HG03442 (cell line): Measurements from ENCODE around the gene OGFOD3.
"Not testable (repeated sequence)": the region's sequence is repeated elsewhere in the genome, so short reads cannot be mapped to it uniquely, and the experiment has no call there.

Experiments
- ATAC-seq: cut with Tn5 transposase; IDR thresholded peaks from one replicate; pipeline ENCODE4 v1.9.1; 2021; ENCODE audit warnings: mild to moderate bottlenecking, moderate library complexity; ENCODE audit not compliant: unreplicated experiment

OGFOD3 gene

DNA sequence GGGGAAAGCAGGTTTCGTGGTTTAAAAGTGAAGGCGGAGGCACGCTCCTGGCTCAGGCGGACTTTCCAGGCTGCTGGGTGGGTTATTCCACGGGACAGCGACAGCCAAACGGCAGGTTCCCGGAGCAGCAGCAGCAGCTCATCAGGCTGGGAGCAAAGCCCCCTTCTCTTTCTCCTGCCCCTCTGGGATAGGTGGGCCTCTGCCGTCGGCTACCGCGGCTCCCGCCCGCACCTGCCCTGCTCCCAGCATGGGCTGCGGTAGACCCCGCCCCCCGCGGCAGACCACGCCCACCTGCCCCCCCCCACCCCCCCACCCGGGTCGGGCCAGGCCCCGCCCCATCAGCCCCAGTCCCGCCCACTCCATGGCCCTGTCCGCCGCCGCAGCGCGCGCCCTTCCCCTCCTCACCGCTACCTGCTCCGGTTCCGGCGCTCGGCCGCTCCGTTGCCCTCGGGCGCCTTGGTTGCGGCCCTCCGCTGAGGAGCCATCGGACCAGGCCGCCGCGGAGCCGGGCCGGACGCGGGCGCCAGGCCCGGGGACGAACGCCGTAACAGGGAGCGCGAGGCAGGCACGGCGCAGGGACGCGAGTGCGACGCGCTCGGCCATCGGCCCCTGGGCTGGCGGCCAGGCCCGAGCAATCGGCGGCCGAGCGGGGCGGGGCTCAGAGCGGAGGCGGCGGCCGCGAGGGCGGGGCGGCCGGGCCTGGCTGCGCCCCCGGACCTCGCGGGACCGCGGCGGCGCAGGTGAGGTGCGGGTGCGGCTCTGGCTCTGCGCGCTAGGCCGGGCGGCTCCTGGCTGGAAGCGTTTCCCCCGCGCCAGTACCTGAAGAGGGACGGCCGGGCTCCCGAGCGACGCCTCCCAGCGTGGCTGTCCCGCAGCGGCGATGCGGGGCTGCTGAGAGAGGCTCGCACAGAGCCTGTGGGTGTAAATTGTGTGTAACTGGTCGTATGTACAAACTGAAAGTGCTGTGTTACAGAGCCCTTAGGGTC lies at the start of gene OGFOD3, which contains the start of gene HEXD:
Gene OGFOD3 (minus strand): TSS at position 586 of the 986 bp plus-strand sequence. CDS start 101 bp downstream, at position 485.
Gene HEXD (plus strand): TSS at position 347 of the 986 bp plus-strand sequence. CDS start 1,453 bp downstream, outside the sequence.
- ATAC-seq, result peak; percentile 78

DNA sequence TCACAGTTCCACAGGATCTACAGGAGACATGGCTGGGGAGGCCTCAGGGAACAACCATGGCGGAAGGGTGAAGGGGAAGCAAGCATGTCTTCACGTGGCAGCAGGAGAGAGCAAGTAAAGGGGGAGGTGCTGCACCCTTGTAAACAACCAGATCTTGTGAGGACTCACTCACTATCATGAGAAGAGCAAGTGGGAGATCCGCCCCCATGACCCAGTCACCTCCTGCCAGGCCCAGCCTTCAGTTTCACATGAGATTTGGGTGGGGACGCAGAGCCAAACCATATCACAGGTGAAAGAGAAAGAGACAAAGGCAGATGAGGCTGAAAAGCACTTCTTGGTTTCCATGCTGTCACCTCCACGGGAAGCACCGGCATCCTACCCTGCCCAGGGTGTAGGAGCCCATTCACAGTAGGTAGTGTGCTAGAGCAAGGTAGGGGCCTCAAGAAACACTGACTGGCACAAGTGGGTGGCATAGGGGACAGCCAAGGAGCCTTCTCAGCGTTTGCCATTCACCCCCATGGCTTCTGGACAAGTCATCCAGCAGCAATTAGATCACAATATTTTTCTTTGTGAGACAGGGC lies 46.7 kb upstream of the OGFOD3 start:
- no peak for ATAC-seq

DNA sequence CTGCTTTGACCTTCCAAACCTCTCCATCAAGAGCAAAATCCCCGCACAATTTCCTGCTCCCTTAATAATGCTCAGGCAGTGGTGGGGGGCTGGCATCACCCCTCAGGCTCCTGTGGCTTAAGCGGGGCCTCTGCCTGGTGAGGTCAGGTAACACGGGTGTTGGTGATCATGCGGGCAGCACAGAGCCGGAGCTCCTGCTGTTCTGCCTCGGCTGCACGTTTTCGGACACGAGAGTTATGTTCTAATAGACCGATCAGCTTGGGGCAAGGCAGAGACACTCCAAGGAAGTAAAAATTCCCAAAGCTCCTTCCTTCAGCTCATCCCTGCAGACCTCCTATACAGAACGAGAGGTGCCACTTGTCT lies 46.2 kb upstream of the OGFOD3 start:
- ATAC-seq, result no peak

- ATAC-seq, result no peak
These were observed 45.7 kb upstream of the OGFOD3 start for GRCh38 chr17:82463925-82464566.

- ATAC-seq, result no peak
These were observed 45.0 kb upstream of the OGFOD3 start for GRCh38 chr17:82463391-82463790.

DNA sequence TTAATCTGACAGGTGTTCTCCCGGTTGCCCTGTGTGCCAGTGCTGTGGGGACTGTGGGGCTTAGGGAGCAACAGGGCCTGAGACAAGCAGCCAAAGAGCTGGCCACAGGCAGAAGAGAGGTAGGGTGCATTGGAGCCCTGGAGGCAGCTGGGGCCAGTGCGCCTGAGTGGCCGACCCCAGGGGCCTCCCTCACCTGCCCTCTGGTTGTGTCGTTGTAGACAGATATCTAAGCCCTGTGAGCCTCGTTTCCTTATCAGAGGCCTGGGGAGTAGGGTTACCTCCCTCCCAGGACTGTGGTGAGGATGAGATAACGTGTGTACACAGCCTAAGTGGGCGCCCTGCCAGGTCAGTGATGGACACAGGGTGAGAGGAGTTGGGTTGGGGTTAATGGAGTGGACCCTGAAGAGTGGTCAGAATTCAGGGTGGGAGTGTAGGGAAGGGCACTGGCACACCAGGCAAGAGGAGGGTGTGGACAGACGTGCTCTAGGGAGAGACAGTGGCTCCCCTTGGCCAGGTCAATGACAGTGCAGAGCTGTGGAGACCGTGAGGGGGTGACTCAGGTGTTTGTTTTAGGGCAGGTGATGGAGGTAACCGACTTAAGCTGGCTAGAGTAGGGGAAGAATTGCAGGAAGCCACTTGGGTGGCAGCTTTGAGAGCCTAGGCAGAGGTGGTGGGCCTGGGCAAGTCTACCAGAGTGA lies 43.6 kb upstream of the OGFOD3 start:
- ATAC-seq, result no peak

- ATAC-seq, result not testable (repeated sequence)
These were observed 41.5 kb upstream of the OGFOD3 start for GRCh38 chr17:82459936-82460335.

- ATAC-seq, result no peak
These were observed 40.6 kb upstream of the OGFOD3 start for GRCh38 chr17:82458885-82459424.

DNA sequence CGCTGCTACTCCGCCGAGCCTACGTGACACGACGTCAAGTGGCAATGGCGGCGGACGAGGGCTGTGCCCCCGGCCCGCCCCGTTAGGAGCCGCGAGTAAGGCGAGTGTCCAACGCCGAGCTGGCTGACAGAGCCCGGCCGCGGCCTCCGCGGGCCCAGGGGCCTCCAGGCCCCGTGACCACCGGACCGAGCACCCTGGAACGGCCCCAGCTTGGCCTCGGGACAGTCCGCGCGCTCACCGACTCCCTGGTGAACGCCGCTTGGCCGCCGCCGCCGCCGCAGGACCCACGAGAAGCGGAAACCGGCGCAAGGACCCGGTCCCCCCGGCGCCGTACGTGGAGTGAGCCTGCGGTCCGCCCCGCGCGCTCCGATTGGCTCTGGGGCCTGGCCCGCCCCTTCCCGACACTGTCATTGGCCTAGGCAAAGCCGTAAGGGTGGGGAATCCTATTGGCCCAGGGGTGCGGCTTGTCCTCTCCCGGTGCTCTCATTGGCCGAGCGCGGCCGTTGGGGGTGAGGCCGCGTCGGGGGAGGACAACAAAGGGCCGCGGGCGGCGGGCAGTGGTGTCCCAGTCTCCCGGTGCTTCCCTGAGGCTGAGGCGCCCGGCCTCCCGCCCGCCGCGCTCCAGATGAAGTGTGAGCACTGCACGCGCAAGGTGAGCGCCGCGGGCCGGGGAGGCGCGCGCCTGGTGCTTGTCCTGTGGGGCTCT lies 39.9 kb upstream of the OGFOD3 start, which contains the start of gene NARF:
Gene NARF (plus strand): TSS at position 563 of the 706 bp plus-strand sequence. CDS start 63 bp downstream, at position 626.
- peak; percentile 91 for ATAC-seq

DNA sequence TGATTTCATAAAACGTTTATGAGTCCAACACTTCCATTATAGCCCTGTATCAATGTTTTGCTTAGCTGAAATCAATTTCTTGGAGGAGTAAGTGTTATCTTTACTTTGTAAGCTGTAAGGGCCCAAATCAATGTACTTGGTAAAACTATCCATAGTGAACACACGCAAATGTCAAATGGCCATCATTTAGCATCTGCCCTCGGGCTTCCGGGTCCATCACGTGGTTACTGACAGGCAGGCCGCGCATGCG lies 39.5 kb upstream of the OGFOD3 start:
- no peak for ATAC-seq

DNA sequence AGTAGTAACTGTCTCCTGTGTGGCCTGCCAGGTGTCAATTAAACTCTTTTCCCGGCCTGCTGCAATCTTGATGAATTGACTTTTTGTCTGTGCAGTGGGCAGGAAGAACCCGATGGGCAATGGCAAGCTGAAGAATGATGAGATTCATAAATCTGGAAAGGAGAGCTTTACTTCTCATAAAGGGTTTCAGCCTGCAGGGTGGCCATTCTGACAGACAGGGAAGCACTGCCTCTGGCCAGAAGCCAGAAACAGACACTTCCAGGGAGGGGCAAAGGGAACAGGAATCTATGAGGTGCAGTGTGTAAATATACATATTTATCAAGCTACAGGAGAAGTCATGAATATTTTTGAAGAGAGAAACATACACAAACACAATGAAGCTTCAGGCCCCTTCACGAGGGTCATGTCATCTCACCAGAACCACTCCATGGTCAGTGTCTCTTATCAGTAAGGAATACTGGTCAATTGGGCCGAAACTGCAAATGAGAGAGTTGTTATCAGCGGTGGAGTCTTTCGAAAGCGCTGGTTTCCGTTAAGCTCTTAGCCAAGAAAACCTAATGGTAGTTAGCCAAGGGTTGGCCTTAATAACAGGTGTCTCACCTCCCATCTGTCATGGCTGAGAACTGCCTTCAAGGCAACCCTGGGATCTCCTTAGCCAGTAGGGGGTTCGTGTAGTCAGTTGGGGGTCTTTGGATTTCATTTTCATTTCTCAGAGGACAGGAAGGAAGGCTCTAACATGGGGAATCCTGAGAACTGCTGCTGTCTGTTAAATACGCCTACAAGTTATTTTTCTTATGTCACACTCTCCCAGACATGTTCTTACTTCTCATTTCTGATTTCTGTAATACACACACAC lies 38.9 kb upstream of the OGFOD3 start:
- no peak for ATAC-seq

DNA sequence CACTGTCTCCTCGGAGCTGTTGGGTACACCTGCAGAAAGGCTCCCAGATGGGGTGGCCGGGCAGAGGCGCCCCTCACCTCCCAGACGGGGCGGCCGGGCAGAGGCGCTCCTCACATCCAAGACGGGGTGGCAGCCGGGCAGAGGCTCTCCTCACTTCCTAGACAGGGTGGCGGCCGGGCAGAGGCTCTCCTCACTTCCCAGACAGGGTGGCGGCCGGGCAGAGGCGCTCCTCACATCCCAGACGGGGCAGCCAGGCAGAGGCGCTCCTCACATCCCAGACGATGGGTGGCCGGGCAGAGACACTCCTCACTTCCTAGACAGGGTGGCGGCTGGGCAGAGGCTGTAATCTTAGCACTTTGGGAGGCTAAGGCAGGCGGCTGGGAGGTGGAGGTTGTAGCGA lies 35.3 kb upstream of the OGFOD3 start:
- not testable (repeated sequence) for ATAC-seq

DNA sequence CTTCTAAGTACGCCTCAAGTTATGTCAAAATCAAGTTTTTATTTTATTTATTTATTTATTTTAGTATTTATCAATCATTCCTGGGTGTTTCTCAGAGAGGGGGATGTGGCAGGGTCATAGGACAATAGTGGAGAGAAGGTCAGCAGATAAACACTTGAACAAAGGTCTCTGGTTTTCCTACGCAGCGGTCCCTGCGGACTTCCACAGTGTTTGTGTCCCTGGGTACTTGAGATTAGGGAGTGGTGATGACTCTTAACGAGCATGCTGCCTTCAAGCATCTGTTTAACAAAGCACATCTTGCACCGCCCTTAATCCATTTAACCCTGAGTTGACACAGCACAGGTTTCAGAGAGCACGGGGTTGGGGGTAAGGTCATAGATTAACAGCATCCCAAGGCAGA lies 34.8 kb upstream of the OGFOD3 start:
- not testable (repeated sequence) for ATAC-seq

DNA sequence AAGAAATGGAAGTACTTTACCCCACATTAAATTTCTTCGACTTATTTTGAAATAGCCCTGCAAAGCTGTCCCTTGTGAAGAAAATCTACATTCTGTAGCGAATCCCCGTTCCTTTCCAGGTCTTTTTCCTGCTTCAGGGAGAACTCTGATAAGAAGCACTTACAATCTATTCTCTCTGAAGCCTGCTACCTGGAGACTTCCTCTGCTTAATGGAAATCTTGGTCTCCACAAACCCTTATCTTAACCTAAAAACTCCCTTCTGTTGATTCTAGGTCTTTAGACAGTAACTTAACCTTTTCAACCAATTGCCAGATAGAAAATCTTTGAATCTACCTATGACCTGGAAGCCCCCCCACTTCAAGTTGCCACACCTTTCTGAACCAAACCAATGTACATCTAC lies 33.8 kb upstream of the OGFOD3 start:
- ATAC-seq, result no peak

GRCh38 chr17:82450357-82451106 lies 32.1 kb upstream of the OGFOD3 start, which contains the start of gene CYBC1:
CYBC1 (minus strand) TSS chr17:82450752; CDS start chr17:82449254, 1,498 bp downstream.
- peak; percentile 64 for ATAC-seq

- ATAC-seq, result peak; percentile 0
These were observed 31.5 kb upstream of the OGFOD3 start for GRCh38 chr17:82449883-82450356.

- ATAC-seq, result peak; percentile 44
These were observed 30.9 kb upstream of the OGFOD3 start for GRCh38 chr17:82449131-82449882.
